Measurements from ENCODE around the gene RIMS4. TPM values are rescaled to one million over a fixed set of nuclear protein-coding genes. Genes with fewer than 3 reads are reported as not detected.
"Not testable (repeated sequence)": the region's sequence is repeated elsewhere in the genome, so short reads cannot be mapped to it uniquely, and the experiment has no call there.

Gene RIMS4
- total RNA-seq, 1 donor from 2014 or later, result 0.06 TPM

- DNase-seq (ENCODE audit: low spot score), result no peak
Observed at GRCh38 chr20:44830523-44830922, 20.2 kb upstream of the RIMS4 start.

GRCh38 chr20:44829688-44830087 is 19.3 kb upstream of the RIMS4 start:
- no peak for DNase-seq (ENCODE audit: low spot score)

GRCh38 chr20:44828640-44829039 is 18.3 kb upstream of the RIMS4 start:
- no peak for DNase-seq (ENCODE audit: low spot score)

GRCh38 chr20:44827401-44827800 is 17.1 kb upstream of the RIMS4 start:
- no peak for DNase-seq (ENCODE audit: low spot score)

- not testable (repeated sequence) for DNase-seq (ENCODE audit: low spot score)
Observed at GRCh38 chr20:44821576-44821975, 11.2 kb upstream of the RIMS4 start.

GRCh38 chr20:44819936-44820335 is 9.6 kb upstream of the RIMS4 start:
- no peak for DNase-seq (ENCODE audit: low spot score)

- DNase-seq (ENCODE audit: low spot score), result no peak
Observed at GRCh38 chr20:44817143-44817910, 7.0 kb upstream of the RIMS4 start.

- DNase-seq (ENCODE audit: low spot score), result no peak
Observed at GRCh38 chr20:44814937-44815336, 4.6 kb upstream of the RIMS4 start.

GRCh38 chr20:44811150-44811685 is 872 bp upstream of the RIMS4 start:
- DNase-seq (ENCODE audit: low spot score), result no peak

- no peak for DNase-seq (ENCODE audit: low spot score)
Observed at GRCh38 chr20:44810061-44810390, 320 bp downstream of the RIMS4 start.

- DNase-seq (ENCODE audit: low spot score), result no peak
Observed at GRCh38 chr20:44809380-44810060, 826 bp downstream of the RIMS4 start.

- no peak for DNase-seq (ENCODE audit: low spot score)
Observed at GRCh38 chr20:44807684-44808056, 2.7 kb downstream of the RIMS4 start.

- DNase-seq (ENCODE audit: low spot score), result no peak
Observed at GRCh38 chr20:44807051-44807683, 3.2 kb downstream of the RIMS4 start.

GRCh38 chr20:44805979-44806620 is 4.2 kb downstream of the RIMS4 start:
- peak; percentile 11 for DNase-seq (ENCODE audit: low spot score)

GRCh38 chr20:44805335-44805978 is 4.9 kb downstream of the RIMS4 start:
- DNase-seq (ENCODE audit: low spot score), result no peak

GRCh38 chr20:44803383-44803941 is 6.9 kb downstream of the RIMS4 start:
- DNase-seq (ENCODE audit: low spot score), result no peak

GRCh38 chr20:44802702-44803101 is 7.6 kb downstream of the RIMS4 start:
- no peak for DNase-seq (ENCODE audit: low spot score)

- DNase-seq (ENCODE audit: low spot score), result no peak
Observed at GRCh38 chr20:44800391-44801046, 9.8 kb downstream of the RIMS4 start.

GRCh38 chr20:44799691-44800090 is 10.7 kb downstream of the RIMS4 start:
- no peak for DNase-seq (ENCODE audit: low spot score)

- DNase-seq (ENCODE audit: low spot score), result no peak
Observed at GRCh38 chr20:44796758-44797457, 13.4 kb downstream of the RIMS4 start.

Measured in mucosa of gallbladder (tissue), 1 donor.